GM12878 (cell line): ENCODE measurements around the gene MEMO1. TPM values are rescaled to one million over a fixed set of nuclear protein-coding genes. Genes with fewer than 3 reads are reported as not detected.

Source experiments
- ATAC-seq: fragments of 200-7000 bp; cut with Tn5 transposase; 3 replicates; pipeline ENCODE4 v1.9.1; 2020; ENCODE audit warnings: mild to moderate bottlenecking, moderate library complexity
- BruUV-seq: library from RNA; stranded (reverse); fragments of 400-500 nt; replicated peaks from 2 replicates; lab custom pipeline; 2021; lab: Mats Ljungman, UMichigan
- CTCF ChIA-PET: fragments of 300-600 bp; sonication (Branson Sonifier 250); formaldehyde crosslinking; extraction: SDS; loops from one replicate; lab custom pipeline; 2021; ENCODE audit warnings: inconsistent platforms; lab: Yijun Ruan, JAX
- POLR2A ChIA-PET: fragments of 350-600 bp; formaldehyde crosslinking; extraction: SDS; loops from one replicate; lab custom pipeline; 2021; ENCODE audit warnings: inconsistent platforms; lab: Charles Lee
- RAD21 ChIA-PET: fragments of 300-600 bp; sonication (Branson Sonifier 250); formaldehyde crosslinking; loops from one replicate; lab custom pipeline; 2023; ENCODE audit warnings: antibody characterized with exemption; ENCODE audit not compliant: unreplicated experiment; lab: Charles Lee
- SMC1A ChIA-PET: fragments of 300-600 bp; sonication (Branson Sonifier 250); formaldehyde crosslinking; loops from one replicate; lab custom pipeline; 2023; ENCODE audit not compliant: unreplicated experiment, uncharacterized antibody; lab: Charles Lee
- DNase-seq: peaks from one replicate; pipeline ENCODE4 v3.0.0-alpha.2; 2011; ENCODE audit warnings: low read depth, low spot score
- FAIRE-seq: peaks from 3 replicates; lab custom pipeline; 2011; peaks lifted over from hg19 to GRCh38; lab: Jason Lieb, UNC
- H2AFZ ChIP-seq: 2 replicates; pipeline ENCODE4 v1.6.0; 2011; ENCODE audit warnings: low read depth, low read length, control low read depth; ENCODE audit not compliant: control insufficient read depth
- H3K27ac ChIP-seq: 2 replicates; pipeline ENCODE4 v1.5.1; 2011; ENCODE audit warnings: control low read depth; ENCODE audit not compliant: control insufficient read depth, insufficient read depth
- H3K27me3 ChIP-seq, 2 experiments: replicated peaks in 1 of 2; 2 replicates each; pipeline versions ENCODE4 v1.6.0 to v1.6.1; 2011; ENCODE audit warnings: low read length in 1 of 2; ENCODE audit not compliant: control insufficient read depth in 2 of 2, insufficient read depth in 2 of 2
- H3K36me3 ChIP-seq, 2 experiments: 2 replicates each; pipeline ENCODE4 v1.5.1; 2011; ENCODE audit warnings: low read length in 1 of 2; ENCODE audit not compliant: control insufficient read depth in 2 of 2, insufficient read depth in 2 of 2
- H3K4me1 ChIP-seq: 2 replicates; pipeline ENCODE4 v1.6.1; 2011; ENCODE audit warnings: mild to moderate bottlenecking, low read length, moderate library complexity, mixed read lengths; ENCODE audit not compliant: control insufficient read depth, insufficient read depth
- H3K4me2 ChIP-seq: 2 replicates; pipeline ENCODE4 v1.6.0; 2011; ENCODE audit warnings: control low read depth; ENCODE audit not compliant: control insufficient read depth, insufficient read depth
- H3K4me3 ChIP-seq: fragments of 200-600 bp; sonication (generic); 2 replicates; pipeline ENCODE4 v1.5.1; 2016
- H3K79me2 ChIP-seq: 2 replicates; pipeline ENCODE4 v1.6.0; 2011; ENCODE audit warnings: low read length; ENCODE audit not compliant: control insufficient read depth, insufficient read depth
- H3K9ac ChIP-seq: 2 replicates; pipeline ENCODE4 v1.8.0; 2011; ENCODE audit warnings: low read length, control low read depth, mixed read lengths; ENCODE audit not compliant: control insufficient read depth, insufficient read depth
- H3K9me3 ChIP-seq: replicated peaks from 3 replicates; pipeline ENCODE4 v1.5.1; 2011; ENCODE audit warnings: mild to moderate bottlenecking, low read length; ENCODE audit not compliant: control insufficient read depth, insufficient read depth
- H4K20me1 ChIP-seq: 2 replicates; pipeline ENCODE4 v1.6.0; 2011; ENCODE audit not compliant: control insufficient read depth, insufficient read depth
- CEBPB ChIP-seq, 2 experiments: fragments of 150-350 bp in 1 of 2; IDR thresholded peaks; 2 replicates each; pipeline ENCODE4 v1.6.1; 2012 to 2014; ENCODE audit warnings: low read depth in 2 of 2, low read length in 2 of 2, borderline replicate concordance in 1 of 2, inconsistent platforms in 1 of 2
- CHD1 ChIP-seq: IDR thresholded peaks from 2 replicates; pipeline ENCODE4 v1.6.1; 2012; ENCODE audit warnings: low read depth, low read length, improper control_type of control experiment
- CHD2 ChIP-seq: IDR thresholded peaks from 2 replicates; pipeline ENCODE4 v1.6.1; 2011; ENCODE audit warnings: low read depth, low read length, improper control_type of control experiment, borderline replicate concordance
- CTCF ChIP-seq, 3 experiments: IDR thresholded peaks in 2 of 3; conservative IDR thresholded peaks in 1 of 3; 2 replicates each; pipeline ENCODE4 v1.5.1; 2011; ENCODE audit warnings: low read depth in 3 of 3, low read length in 3 of 3, mild to moderate bottlenecking in 3 of 3, control low read depth in 2 of 3, moderate library complexity in 2 of 3, inconsistent platforms in 1 of 3, mixed read lengths in 1 of 3; ENCODE audit not compliant: control insufficient read depth in 2 of 3, insufficient read depth in 1 of 3; ENCODE audit errors: extremely low read depth in 1 of 3
- E2F8 ChIP-seq: fragments of 450-650 bp; IDR thresholded peaks from 2 replicates; pipeline ENCODE4 v1.6.1; 2018; ENCODE audit warnings: mild to moderate bottlenecking, low read depth, moderate library complexity; ENCODE audit not compliant: partially characterized antibody
- E4F1 ChIP-seq: fragments of 450-650 bp; IDR thresholded peaks from 2 replicates; pipeline ENCODE4 v1.6.1; 2018; ENCODE audit warnings: borderline replicate concordance, mild to moderate bottlenecking; ENCODE audit not compliant: partially characterized antibody
- EED ChIP-seq: sonication (generic); IDR thresholded peaks from 2 replicates; pipeline ENCODE4 v1.6.1; 2016; ENCODE audit warnings: antibody characterized with exemption, low read depth
- NFXL1 ChIP-seq: fragments of 450-650 bp; IDR thresholded peaks from 2 replicates; pipeline ENCODE4 v1.6.1; 2017; ENCODE audit warnings: antibody characterized with exemption, mild to moderate bottlenecking, borderline replicate concordance
- RB1 ChIP-seq: fragments of 450-650 bp; formaldehyde crosslinking; IDR thresholded peaks from 2 replicates; pipeline ENCODE4 v1.6.1; 2017; ENCODE audit warnings: mild to moderate bottlenecking, borderline replicate concordance
- SIX5 ChIP-seq: IDR thresholded peaks from 2 replicates; pipeline ENCODE4 v1.6.1; 2011; ENCODE audit warnings: mild to moderate bottlenecking, low read depth, low read length, moderate library complexity; ENCODE audit not compliant: severe bottlenecking
- ZBTB11 ChIP-seq: fragments of 450-650 bp; formaldehyde crosslinking; IDR thresholded peaks from 2 replicates; pipeline ENCODE4 v1.5.0; 2022; ENCODE audit warnings: mild to moderate bottlenecking, missing genetic modification characterization
- ZSCAN29 ChIP-seq: fragments of 450-650 bp; IDR thresholded peaks from 2 replicates; pipeline ENCODE4 v1.6.1; 2017; ENCODE audit warnings: mild to moderate bottlenecking, moderate library complexity
- WGBS: methylation state at CpG from one replicate; pipeline ENCODE4 v1.1.6; 2016; ENCODE audit warnings: low lambda C conversion rate; ENCODE audit not compliant: insufficient replicate concordance, insufficient coverage; ENCODE audit errors: missing lambda C conversion rate; 5-methylcytosine and 5-hydroxymethylcytosine counted together
- in situ Hi-C: fragments of 300-500 bp; cut with MboI; formaldehyde crosslinking; loops from 9 replicates; pipeline ENCODE4 v1.14.3; 2018; ENCODE audit warnings: mixed read lengths
- intact Hi-C: fragments of 100-400 bp; cut with micrococcal nuclease; formaldehyde crosslinking; loops from one replicate; pipeline ENCODE4 v1.14.2; 2022; ENCODE audit not compliant: unreplicated experiment
- polyA plus RNA-seq, 11 experiments: library from polyadenylated mRNA; depleted of rRNA in 4 of 11; unstranded in 6 of 11; stranded (reverse) in 5 of 11; fragments of >200 nt; fragmentation: Nextera tagmentation in 4 of 11; fragmentation: Illumina TruSeq in 1 of 11; extraction: Ambion mirVana in 4 of 11; extraction: Trizol in 1 of 11; gene quantifications; 1 replicate in 1 of 11; 2 replicates in 10 of 11; pipeline versions ENCODE4 v1.2.1 to v1.2.3, GENCODE V29; 2011 to 2016; ENCODE audit warnings: inconsistent platforms in 2 of 11, missing spikeins in 2 of 11, low read depth in 1 of 11
- total RNA-seq, 4 experiments: library from RNA; depleted of rRNA in 3 of 4; stranded (reverse); fragments of >200 nt in 3 of 4; fragmentation: Illumina TruSeq in 1 of 4; extraction: Trizol in 1 of 4; gene quantifications; 2 replicates each; pipeline versions ENCODE4 v1.2.1 to v1.2.3, GENCODE V29; 2013 to 2021

MEMO1 gene
- total and polyA plus RNA-seq, 10 of the 15 experiments (the other 5 are each of a cell fraction or from before 2014, with no cell fraction given), result 39.8 to 99.1 (median 72.2) TPM

- Histone ChIP-seq H3K9ac (no peak overlapping the region), H3K27ac (no peak overlapping the region), H3K4me1 (peaks cover 12% of the 10 kb centered on the region; the same call in 1 of the 2 replicates), H3K79me2 (peaks cover 63% of the 10 kb centered on the region), H3K4me2 (no peak overlapping the region), H3K4me3 (no peak overlapping the region), H2AFZ (no peak overlapping the region), H3K9me3 (no peaks in the 10 kb centered on the region; the same call in 2 of the 3 replicates), H4K20me1 (no peaks in the 10 kb centered on the region), H3K27me3 (no peaks in the 10 kb centered on the region), H3K36me3 (peaks cover 0 to 6% of the 10 kb centered on the region in 2 experiments; a peak in 2 of 4 replicates)
- no peak for TF ChIP-seq CEBPB (IDR thresholded peaks at IDR 0.05; ENCODE audit: borderline replicate concordance in 1 of 2, low read depth in 2 of 2, low read length in 2 of 2)
- no peak for TF ChIP-seq E4F1
- TF ChIP-seq RB1, result no peak
- no peak for TF ChIP-seq ZSCAN29
- no peak for TF ChIP-seq NFXL1
- no peak for TF ChIP-seq CHD2
- TF ChIP-seq ZBTB11, result no peak
- TF ChIP-seq CTCF (IDR thresholded peaks at IDR 0.05 in 2 of 3, conservative IDR thresholded peaks at IDR 0.05 in 1 of 3; ENCODE audit: control insufficient read depth in 2 of 3, extremely low read depth in 1 of 3, insufficient read depth in 1 of 3, low read depth in 3 of 3, low read length in 3 of 3), result no peak
- TF ChIP-seq CHD1, result no peak
- TF ChIP-seq EED, result no peak
- TF ChIP-seq SIX5, result no peak
- TF ChIP-seq E2F8, result no peak
- no peak for DNase-seq
- intact Hi-C loops (loop anchor here (5.0 kb wide), 1 partner anchor 38 kb away; no protein-coding TSS in a partner anchor), in situ Hi-C loops (no loop called here)
- ATAC-seq, result no peak
- ChIA-PET CTCF (no interaction called here), RAD21 (no interaction called here), POLR2A (no interaction called here), SMC1A (interaction anchor here (0.6 kb wide), 1 partner anchor 67 kb away, joined by 3 read pairs; no protein-coding TSS in a partner anchor)
- BruUV-seq, result no TSS peak
- 68% methylated on average over 4 of the region's 4 CpGs for WGBS
- FAIRE-seq, result no peak
Observed at GRCh38 chr2:31969178-31969577, 41.6 kb downstream of the MEMO1 start.
